Esophagus squamous epithelium (tissue), 4 donors: Measurements from ENCODE around the gene DSE.
"Not testable (repeated sequence)": the region's sequence is repeated elsewhere in the genome, so short reads cannot be mapped to it uniquely, and the experiment has no call there.

Source experiments
- POLR2A ChIP-seq, 4 donors: fragments of 450-650 bp; IDR thresholded peaks; one replicate each; pipeline ENCODE4 v1.6.1; 2017; ENCODE audit warnings: antibody characterized with exemption in 4 of 4, mild to moderate bottlenecking in 4 of 4, moderate library complexity in 3 of 4
- TF ChIP-seq, protein P1 (sequence below), 6 experiments: fragments of 450-650 bp in 4 of 6; fragments of 200-600 bp in 2 of 6; sonication (generic) in 2 of 6; IDR thresholded peaks; one replicate each; pipeline ENCODE4 v1.5.1; 2016 to 2019; ENCODE audit warnings: antibody characterized with exemption in 6 of 6, mild to moderate bottlenecking in 4 of 6, moderate library complexity in 4 of 6

DNA sequence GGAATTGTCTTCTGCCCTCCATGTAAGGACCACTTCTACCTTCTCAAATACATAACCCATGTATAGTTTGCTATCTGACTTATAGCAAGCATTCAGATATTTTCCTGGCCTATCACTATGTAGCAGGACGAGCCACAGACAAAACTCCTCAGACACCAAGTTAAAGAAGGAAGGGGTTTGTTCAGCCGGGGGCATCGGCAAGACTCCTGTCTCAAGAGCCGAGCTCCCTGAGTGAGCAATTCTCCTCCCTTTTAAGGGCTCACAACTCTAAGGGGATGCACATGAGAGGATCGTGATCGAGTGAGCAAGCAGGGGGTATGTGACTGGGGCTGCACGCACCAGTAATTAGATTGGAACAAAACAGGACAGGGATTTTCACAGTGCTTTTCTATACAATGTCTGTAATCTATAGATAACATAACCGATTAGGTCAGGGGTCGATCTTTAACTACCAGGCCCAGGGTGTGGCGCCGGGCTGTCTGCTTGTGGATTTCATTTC lies 45.1 kb upstream of the DSE start:
- not testable (repeated sequence) for TF ChIP-seq POLR2A (IDR thresholded peaks at IDR 0.05)
- TF ChIP-seq, protein P1, sequence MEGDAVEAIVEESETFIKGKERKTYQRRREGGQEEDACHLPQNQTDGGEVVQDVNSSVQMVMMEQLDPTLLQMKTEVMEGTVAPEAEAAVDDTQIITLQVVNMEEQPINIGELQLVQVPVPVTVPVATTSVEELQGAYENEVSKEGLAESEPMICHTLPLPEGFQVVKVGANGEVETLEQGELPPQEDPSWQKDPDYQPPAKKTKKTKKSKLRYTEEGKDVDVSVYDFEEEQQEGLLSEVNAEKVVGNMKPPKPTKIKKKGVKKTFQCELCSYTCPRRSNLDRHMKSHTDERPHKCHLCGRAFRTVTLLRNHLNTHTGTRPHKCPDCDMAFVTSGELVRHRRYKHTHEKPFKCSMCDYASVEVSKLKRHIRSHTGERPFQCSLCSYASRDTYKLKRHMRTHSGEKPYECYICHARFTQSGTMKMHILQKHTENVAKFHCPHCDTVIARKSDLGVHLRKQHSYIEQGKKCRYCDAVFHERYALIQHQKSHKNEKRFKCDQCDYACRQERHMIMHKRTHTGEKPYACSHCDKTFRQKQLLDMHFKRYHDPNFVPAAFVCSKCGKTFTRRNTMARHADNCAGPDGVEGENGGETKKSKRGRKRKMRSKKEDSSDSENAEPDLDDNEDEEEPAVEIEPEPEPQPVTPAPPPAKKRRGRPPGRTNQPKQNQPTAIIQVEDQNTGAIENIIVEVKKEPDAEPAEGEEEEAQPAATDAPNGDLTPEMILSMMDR (IDR thresholded peaks at IDR 0.05) = not testable (repeated sequence)
